KBM-7 (cell line): ENCODE data around the gene SERINC4.
"Not testable (repeated sequence)": the region's sequence is repeated elsewhere in the genome, so short reads cannot be mapped to it uniquely, and the experiment has no call there.

Source experiments
- DNase-seq: peaks from one replicate; pipeline ENCODE4 v3.0.0-alpha.2; 2015
- in situ Hi-C: fragments of 300-500 bp; cut with MboI; formaldehyde crosslinking; loops from 2 replicates; pipeline ENCODE4 v1.14.3; 2020; ENCODE audit warnings: low sequenced_read_pairs, low pct_unique_long_range_greater_than_20kb, mixed read lengths

SERINC4 gene

GRCh38 chr15:43771816-43772215 lies 28.2 kb downstream of the SERINC4 start:
- in situ Hi-C loops: no loop called here
- DNase-seq: no peak

- DNase-seq: peak; percentile 80
- in situ Hi-C loops: no loop called here
These were observed 30.3 kb downstream of the SERINC4 start for GRCh38 chr15:43769584-43770228.

- in situ Hi-C loops: no loop called here
These were observed 36.1 kb downstream of the SERINC4 start for GRCh38 chr15:43763819-43764446.

GRCh38 chr15:43762824-43763223 lies 37.2 kb downstream of the SERINC4 start:
- in situ Hi-C loops: no loop called here
- no peak for DNase-seq

More at GRCh38 chr15:43763819-43764446, 36.1 kb downstream of the SERINC4 start:
- DNase-seq: no peak

GRCh38 chr15:43751885-43752284 lies 48.1 kb downstream of the SERINC4 start:
- in situ Hi-C loops: no loop called here
- DNase-seq: no peak

- in situ Hi-C loops: no loop called here
- DNase-seq: no peak
These were observed 50.2 kb downstream of the SERINC4 start for GRCh38 chr15:43749690-43750345.

GRCh38 chr15:43748376-43748775 lies 51.6 kb downstream of the SERINC4 start:
- no peak for DNase-seq
- in situ Hi-C loops: no loop called here

- in situ Hi-C loops: not testable (repeated sequence)
- DNase-seq: peak; percentile 65
These were observed 53.1 kb downstream of the SERINC4 start for GRCh38 chr15:43746903-43747309.

GRCh38 chr15:43746245-43746902 lies 53.6 kb downstream of the SERINC4 start, which contains the start of gene PDIA3:
TSS of gene PDIA3 (plus strand) at chr15:43746438. CDS start at chr15:43746540, 102 bp downstream.
- DNase-seq: peak; percentile 87
- in situ Hi-C loops: not testable (repeated sequence)
